Sigmoid colon (tissue), 7 donors: Measurements from ENCODE around the gene PGF. TPM values are rescaled to one million over a fixed set of nuclear protein-coding genes. Genes with fewer than 3 reads are reported as not detected.

Source experiments
- DNase-seq: peaks from one replicate; pipeline ENCODE4 v3.0.0-alpha.2; 2019
- H3K27ac ChIP-seq, 4 donors: fragments of 200-600 bp; sonication (generic); one replicate each; pipeline ENCODE4 v1.5.1; 2016 to 2019; ENCODE audit warnings: mild to moderate bottlenecking in 1 of 4
- H3K27me3 ChIP-seq, 3 donors: fragments of 200-600 bp; sonication (generic); one replicate each; pipeline ENCODE4 v1.5.1; 2019; ENCODE audit warnings: mild to moderate bottlenecking in 1 of 3
- H3K36me3 ChIP-seq, 4 donors: fragments of 200-600 bp; sonication (generic); one replicate each; pipeline ENCODE4 v1.5.1; 2016 to 2019
- H3K4me1 ChIP-seq, 4 donors: fragments of 200-600 bp; sonication (generic); one replicate each; pipeline ENCODE4 v1.5.1; 2017 to 2019
- H3K4me3 ChIP-seq, 4 donors: fragments of 200-600 bp; sonication (generic); one replicate each; pipeline ENCODE4 v1.5.1; 2017 to 2019; ENCODE audit warnings: mild to moderate bottlenecking in 2 of 4, moderate library complexity in 1 of 4
- H3K9me3 ChIP-seq, 4 donors: fragments of 200-600 bp in 3 of 4; sonication (generic) in 3 of 4; one replicate each; pipeline versions ENCODE4 v1.5.1 to v1.6.1; 2013 to 2019
- EP300 ChIP-seq, 4 donors: sonication (generic); formaldehyde crosslinking; IDR thresholded peaks; one replicate each; pipeline ENCODE4 v1.6.1; 2017; ENCODE audit warnings: antibody characterized with exemption in 4 of 4
- POLR2A ChIP-seq, 2 donors: fragments of 450-650 bp; IDR thresholded peaks; one replicate each; pipeline ENCODE4 v1.6.1; 2016; ENCODE audit warnings: antibody characterized with exemption in 2 of 2, mild to moderate bottlenecking in 2 of 2, moderate library complexity in 2 of 2
- POLR2AphosphoS5 ChIP-seq, 4 donors: sonication (generic); formaldehyde crosslinking; IDR thresholded peaks; one replicate each; pipeline ENCODE4 v1.6.1; 2017; ENCODE audit warnings: antibody characterized with exemption in 4 of 4
- WGBS, 2 donors: extraction: QIAGEN DNeasy Blood & Tissue Kit; methylation state at CpG; one replicate each; pipeline ENCODE4 v1.1.7; 2013; 5-methylcytosine and 5-hydroxymethylcytosine counted together
- intact Hi-C: fragments of 100-400 bp; cut with DNase I; formaldehyde crosslinking; loops from one replicate; pipeline ENCODE4 v1.15.1; 2023
- polyA plus RNA-seq, 3 donors: library from polyadenylated mRNA; stranded (reverse); fragments of 200-250 nt; gene quantifications; one replicate each; pipeline ENCODE4 v1.2.3, GENCODE V29; 2013
- total RNA-seq, 4 donors: library from RNA; depleted of rRNA; stranded (reverse); fragments of >200 nt; gene quantifications; one replicate each; pipeline ENCODE4 v1.1.0, GENCODE V29; 2016
- TF ChIP-seq, protein P1 (sequence below), 4 experiments: fragments of 450-650 bp in 3 of 4; fragments of 200-600 bp in 1 of 4; IDR thresholded peaks; one replicate each; pipeline ENCODE4 v1.5.1; 2016 to 2019; ENCODE audit warnings: antibody characterized with exemption in 4 of 4, mild to moderate bottlenecking in 3 of 4, moderate library complexity in 2 of 4
- donor health status: healthy with polysubstance abuse.
- donor health status: Bipolar disorder and iron deficiency.
- donor health status: healthy.

The PGF gene
- total and polyA plus RNA-seq, 7 donors: 1.2 to 15.6 (median 6.3) TPM

- H3K4me1 ChIP-seq: peaks cover 0 to 19% (median 10%) of the 10 kb centered on the region in 4 donors
- WGBS, 2 donors: 87 to 91% methylated on average over 11 of the region's 11 CpGs
- H3K9me3 ChIP-seq: no peaks in the 10 kb centered on the region
- H3K27ac ChIP-seq: no peak overlapping the region
- intact Hi-C loops: no loop called here
- peaks cover 0 to 6% (median 0%) of the 10 kb centered on the region in 4 donors for H3K36me3 ChIP-seq
- no peak for TF ChIP-seq EP300 (IDR thresholded peaks at IDR 0.05)
- H3K27me3 ChIP-seq: no peaks in the 10 kb centered on the region
- no peak overlapping the region for H3K4me3 ChIP-seq
- no peak for DNase-seq
Measured at GRCh38 chr14:74924061-74924460, 31.3 kb downstream of the PGF start.

DNA sequence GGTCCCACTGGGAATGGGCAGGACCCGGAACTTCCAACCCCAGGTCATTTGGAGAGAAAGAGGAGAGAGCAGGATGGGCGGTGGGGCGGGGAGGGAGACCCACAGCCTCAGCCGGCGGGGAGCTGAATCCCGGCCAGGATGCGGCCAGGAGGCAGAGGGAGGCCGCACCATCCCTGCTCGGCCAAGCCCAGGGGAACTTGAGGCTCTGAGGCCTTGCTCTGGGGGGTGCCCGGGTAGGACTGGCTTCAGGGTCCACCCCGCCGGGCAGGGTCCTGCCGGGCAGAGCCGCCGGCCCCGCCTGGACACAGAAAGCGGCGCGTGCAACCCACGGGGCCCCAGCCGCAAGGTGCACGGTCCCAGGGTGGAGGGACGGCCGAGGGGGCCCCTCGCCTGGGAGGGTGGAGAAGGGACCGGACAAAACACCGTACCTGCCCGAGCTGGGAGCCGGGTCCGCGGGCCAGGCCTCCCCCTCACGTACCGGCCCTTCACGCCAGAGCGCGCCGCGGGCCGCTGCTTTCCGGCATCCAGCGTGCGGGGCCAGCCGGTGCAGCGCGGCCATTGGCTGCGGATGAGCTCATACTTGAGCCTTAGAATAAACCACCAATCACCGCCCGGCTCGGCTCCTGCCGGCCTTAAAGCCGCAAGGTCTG is 32.5 kb downstream of the PGF start, which contains the start of gene RPS6KL1:
RPS6KL1 (minus strand) TSS at position 509 of the 650 bp plus-strand sequence. CDS start 1,719 bp downstream, outside the sequence.
- TF ChIP-seq, protein P1, sequence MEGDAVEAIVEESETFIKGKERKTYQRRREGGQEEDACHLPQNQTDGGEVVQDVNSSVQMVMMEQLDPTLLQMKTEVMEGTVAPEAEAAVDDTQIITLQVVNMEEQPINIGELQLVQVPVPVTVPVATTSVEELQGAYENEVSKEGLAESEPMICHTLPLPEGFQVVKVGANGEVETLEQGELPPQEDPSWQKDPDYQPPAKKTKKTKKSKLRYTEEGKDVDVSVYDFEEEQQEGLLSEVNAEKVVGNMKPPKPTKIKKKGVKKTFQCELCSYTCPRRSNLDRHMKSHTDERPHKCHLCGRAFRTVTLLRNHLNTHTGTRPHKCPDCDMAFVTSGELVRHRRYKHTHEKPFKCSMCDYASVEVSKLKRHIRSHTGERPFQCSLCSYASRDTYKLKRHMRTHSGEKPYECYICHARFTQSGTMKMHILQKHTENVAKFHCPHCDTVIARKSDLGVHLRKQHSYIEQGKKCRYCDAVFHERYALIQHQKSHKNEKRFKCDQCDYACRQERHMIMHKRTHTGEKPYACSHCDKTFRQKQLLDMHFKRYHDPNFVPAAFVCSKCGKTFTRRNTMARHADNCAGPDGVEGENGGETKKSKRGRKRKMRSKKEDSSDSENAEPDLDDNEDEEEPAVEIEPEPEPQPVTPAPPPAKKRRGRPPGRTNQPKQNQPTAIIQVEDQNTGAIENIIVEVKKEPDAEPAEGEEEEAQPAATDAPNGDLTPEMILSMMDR (IDR thresholded peaks at IDR 0.05): no peak
- TF ChIP-seq POLR2AphosphoS5 (IDR thresholded peaks at IDR 0.05): peak in 3 of 4 donors; percentile 25 to 63 (median 35)
- intact Hi-C loops: no loop called here
- 2 to 10% methylated on average over 51 of the region's 51 CpGs for WGBS, 2 donors
- DNase-seq: peak; percentile 93
- H3K9me3 ChIP-seq: no peaks in the 10 kb centered on the region
- H3K4me1 ChIP-seq: peaks cover 0 to 21% (median 12%) of the 10 kb centered on the region in 4 donors
- peak within 1 kb of the TSS; percentile 48 to 91 (median 73) for H3K4me3 ChIP-seq
- H3K27me3 ChIP-seq: no peaks in the 10 kb centered on the region
- H3K36me3 ChIP-seq: peaks cover 0 to 9% (median 0%) of the 10 kb centered on the region in 4 donors
- H3K27ac ChIP-seq: peak within 1 kb of the TSS; percentile 67 to 82 (median 76)

- Histone ChIP-seq H3K4me1 (peaks cover 0 to 27% (median 15%) of the 10 kb centered on the region in 4 donors), H3K36me3 (peaks cover 0 to 9% (median 0%) of the 10 kb centered on the region in 4 donors), H3K9me3 (no peaks in the 10 kb centered on the region), H3K27me3 (no peaks in the 10 kb centered on the region), H3K27ac (peak overlapping the region; percentile 67 to 82 (median 76)), H3K4me3 (peak overlapping the region; percentile 48 to 91 (median 73))
- intact Hi-C loops: no loop called here
- DNase-seq: peak; percentile 53
- TF ChIP-seq EP300 (IDR thresholded peaks at IDR 0.05) (no peak), POLR2AphosphoS5 (IDR thresholded peaks at IDR 0.05) (no peak), POLR2A (IDR thresholded peaks at IDR 0.05) (no peak)
- TF ChIP-seq, protein P1 (IDR thresholded peaks at IDR 0.05): no peak
- 71 to 81% methylated on average over 19 of the region's 19 CpGs for WGBS, 2 donors
Measured at GRCh38 chr14:74921987-74922751, 33.2 kb downstream of the PGF start.

- no peak for TF ChIP-seq POLR2A (IDR thresholded peaks at IDR 0.05)
- TF ChIP-seq EP300 (IDR thresholded peaks at IDR 0.05): no peak
- TF ChIP-seq, protein P1 (IDR thresholded peaks at IDR 0.05): no peak
- TF ChIP-seq POLR2AphosphoS5 (IDR thresholded peaks at IDR 0.05): no peak
- Histone ChIP-seq H3K9me3 (no peaks in the 10 kb centered on the region), H3K4me1 (peaks cover 0 to 34% (median 17%) of the 10 kb centered on the region in 4 donors), H3K36me3 (peaks cover 0 to 9% (median 0%) of the 10 kb centered on the region in 4 donors), H3K27me3 (no peaks in the 10 kb centered on the region), H3K27ac (no peak overlapping the region), H3K4me3 (no peak overlapping the region)
- 93% methylated on average over 19 of the region's 19 CpGs for WGBS, 2 donors
- intact Hi-C loops: no loop called here
- DNase-seq: peak; percentile 56
Measured at GRCh38 chr14:74921053-74921620, 34.3 kb downstream of the PGF start.

GRCh38 chr14:74920281-74920680 is 35.1 kb downstream of the PGF start:
- 91 to 92% methylated on average over 4 of the region's 4 CpGs for WGBS, 2 donors
- TF ChIP-seq, protein P1 (IDR thresholded peaks at IDR 0.05): no peak
- no peak for TF ChIP-seq POLR2A (IDR thresholded peaks at IDR 0.05)
- TF ChIP-seq EP300 (IDR thresholded peaks at IDR 0.05): no peak
- no peak for TF ChIP-seq POLR2AphosphoS5 (IDR thresholded peaks at IDR 0.05)
- peak; percentile 33 for DNase-seq
- Histone ChIP-seq H3K9me3 (no peaks in the 10 kb centered on the region), H3K27ac (no peak overlapping the region), H3K27me3 (no peaks in the 10 kb centered on the region), H3K4me1 (peaks cover 0 to 34% (median 17%) of the 10 kb centered on the region in 4 donors), H3K36me3 (peaks cover 0 to 9% (median 0%) of the 10 kb centered on the region in 4 donors), H3K4me3 (no peak overlapping the region)
- intact Hi-C loops: no loop called here
